SJCRH30 (cell line): ENCODE results near the gene LRRC28. TPM values are rescaled to one million over a fixed set of nuclear protein-coding genes. Genes with fewer than 3 reads are reported as not detected.

Source experiments
- DNase-seq, 2 experiments: peaks; one replicate each; pipeline ENCODE4 v3.0.0-alpha.2; 2015 to 2020
- H3K27ac ChIP-seq: fragments of 250-450 bp; sonication (Bioruptor Pico); 2 replicates; pipeline ENCODE4 v1.5.1; 2020; ENCODE audit warnings: mild to moderate bottlenecking, moderate library complexity
- H3K27me3 ChIP-seq: fragments of 250-450 bp; sonication (Bioruptor Pico); 2 replicates; pipeline ENCODE4 v1.5.1; 2020; ENCODE audit warnings: mild to moderate bottlenecking, moderate library complexity
- H3K36me3 ChIP-seq: fragments of 250-450 bp; sonication (Bioruptor Pico); 2 replicates; pipeline ENCODE4 v1.5.1; 2020; ENCODE audit warnings: mild to moderate bottlenecking, moderate library complexity
- H3K4me1 ChIP-seq: fragments of 250-450 bp; sonication (Bioruptor Pico); 2 replicates; pipeline ENCODE4 v1.5.1; 2020; ENCODE audit warnings: mild to moderate bottlenecking, moderate library complexity
- H3K4me3 ChIP-seq: fragments of 250-450 bp; sonication (Bioruptor Pico); 2 replicates; pipeline ENCODE4 v1.5.1; 2020; ENCODE audit warnings: mild to moderate bottlenecking, moderate library complexity
- H3K9me3 ChIP-seq: fragments of 250-450 bp; sonication (Bioruptor Pico); replicated peaks from 2 replicates; pipeline ENCODE4 v1.5.1; 2020; ENCODE audit warnings: mild to moderate bottlenecking, moderate library complexity
- total RNA-seq: library from RNA; depleted of rRNA; stranded (reverse); fragments of >200 nt; shearing (Covaris generic); gene quantifications from 2 replicates; pipeline ENCODE4 v1.2.3, GENCODE V29; 2014

The LRRC28 gene
- total RNA-seq, 1 experiment from 2014 or later = 18.6 TPM

DNA sequence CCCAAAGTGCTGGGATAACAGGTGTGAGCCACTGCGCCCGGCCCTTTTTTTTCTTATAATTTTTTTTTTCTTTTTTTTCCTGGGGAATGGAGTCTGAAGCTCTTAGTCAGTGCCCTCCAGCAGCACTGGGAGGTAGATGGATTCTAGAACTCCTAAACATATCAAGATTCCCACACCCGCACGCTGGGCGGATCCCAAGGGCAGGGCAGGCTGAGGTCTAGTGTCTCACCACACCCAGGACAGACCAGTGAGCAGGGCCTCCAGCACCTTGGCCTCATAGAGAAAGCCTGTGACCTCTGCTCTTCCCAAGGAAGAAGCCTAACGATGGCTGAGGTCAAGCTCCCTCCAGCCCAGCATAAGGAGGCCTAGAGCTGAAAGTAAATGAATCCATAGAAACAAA, 160.8 kb downstream of the LRRC28 start:
- H3K27ac ChIP-seq = no peak overlapping the region
- no peak overlapping the region for H3K4me3 ChIP-seq
- no peaks in the 10 kb centered on the region for H3K36me3 ChIP-seq
- DNase-seq = no peak
- H3K9me3 ChIP-seq = no peaks in the 10 kb centered on the region
- H3K4me1 ChIP-seq = peaks cover 9% of the 10 kb centered on the region; the same call in 1 of the 2 replicates
- H3K27me3 ChIP-seq = no peaks in the 10 kb centered on the region

DNA sequence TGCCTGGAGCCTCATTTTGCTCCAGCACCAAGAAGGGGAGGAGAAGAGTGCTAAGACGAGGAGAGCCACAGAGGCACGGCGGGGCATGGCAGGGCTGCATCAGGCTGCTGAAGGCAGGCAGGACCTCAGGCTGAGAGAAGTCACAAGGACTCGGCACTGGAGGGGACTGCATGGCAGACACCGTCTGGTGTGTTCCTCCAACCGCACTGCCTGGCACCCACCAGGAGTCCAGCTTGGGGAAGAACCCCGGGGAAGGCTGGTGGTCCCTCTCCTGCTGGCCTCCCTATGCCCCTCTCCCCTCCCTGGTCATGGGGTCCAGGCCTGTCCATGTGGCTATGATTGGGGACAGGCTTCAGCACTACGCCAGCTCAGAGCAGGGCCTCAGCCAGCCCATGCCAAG, 161.3 kb downstream of the LRRC28 start:
- Histone ChIP-seq H3K9me3 (no peaks in the 10 kb centered on the region; the same call in 1 of the 2 replicates), H3K4me3 (no peak overlapping the region), H3K36me3 (no peaks in the 10 kb centered on the region), H3K27ac (no peak overlapping the region), H3K27me3 (no peaks in the 10 kb centered on the region), H3K4me1 (peaks cover 9% of the 10 kb centered on the region; the same call in 1 of the 2 replicates)
- no peak for DNase-seq

DNA sequence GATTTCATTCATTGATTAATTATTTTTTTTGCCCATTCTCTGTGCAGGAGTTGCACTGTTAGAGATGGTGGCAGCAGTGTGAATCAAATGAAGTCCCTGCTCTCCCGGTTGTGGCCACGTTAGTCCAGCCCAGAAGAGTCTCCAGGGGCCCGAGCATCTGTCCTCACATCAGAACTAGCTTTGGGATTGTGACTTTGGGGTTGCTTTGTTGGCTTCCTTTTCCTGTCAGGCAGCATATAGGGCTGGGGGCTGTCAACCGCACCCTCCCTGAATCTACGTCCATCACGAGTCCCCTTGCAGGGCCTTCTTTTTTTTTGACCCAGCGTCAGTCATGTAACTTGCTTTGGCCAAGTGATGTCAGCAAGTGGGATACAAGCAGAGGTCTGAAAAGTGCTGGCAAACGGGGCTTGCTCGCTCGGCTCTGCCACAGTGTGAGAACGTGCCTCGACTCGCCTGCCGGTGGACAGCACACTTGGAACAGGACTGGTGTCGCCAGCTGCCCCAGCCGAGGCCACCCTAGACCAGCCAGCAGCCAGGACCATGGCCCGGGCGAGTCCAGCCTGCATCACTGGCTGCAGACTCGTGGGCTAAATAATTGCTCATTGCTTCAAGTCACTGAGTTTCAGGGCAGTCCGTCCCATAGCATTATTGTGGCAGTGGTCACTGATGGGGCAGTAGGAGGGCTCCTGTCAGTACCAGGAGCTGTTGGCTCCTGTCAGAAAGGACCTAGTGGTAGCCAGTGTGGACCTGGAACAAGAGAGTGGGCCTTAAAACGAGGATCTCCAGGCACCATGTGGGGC, 162.9 kb downstream of the LRRC28 start:
- no peak overlapping the region for H3K4me3 ChIP-seq
- no peaks in the 10 kb centered on the region; the same call in 1 of the 2 replicates for H3K9me3 ChIP-seq
- H3K4me1 ChIP-seq = no peaks in the 10 kb centered on the region
- DNase-seq = no peak
- H3K27ac ChIP-seq = no peak overlapping the region
- no peaks in the 10 kb centered on the region for H3K36me3 ChIP-seq
- H3K27me3 ChIP-seq = no peaks in the 10 kb centered on the region

DNA sequence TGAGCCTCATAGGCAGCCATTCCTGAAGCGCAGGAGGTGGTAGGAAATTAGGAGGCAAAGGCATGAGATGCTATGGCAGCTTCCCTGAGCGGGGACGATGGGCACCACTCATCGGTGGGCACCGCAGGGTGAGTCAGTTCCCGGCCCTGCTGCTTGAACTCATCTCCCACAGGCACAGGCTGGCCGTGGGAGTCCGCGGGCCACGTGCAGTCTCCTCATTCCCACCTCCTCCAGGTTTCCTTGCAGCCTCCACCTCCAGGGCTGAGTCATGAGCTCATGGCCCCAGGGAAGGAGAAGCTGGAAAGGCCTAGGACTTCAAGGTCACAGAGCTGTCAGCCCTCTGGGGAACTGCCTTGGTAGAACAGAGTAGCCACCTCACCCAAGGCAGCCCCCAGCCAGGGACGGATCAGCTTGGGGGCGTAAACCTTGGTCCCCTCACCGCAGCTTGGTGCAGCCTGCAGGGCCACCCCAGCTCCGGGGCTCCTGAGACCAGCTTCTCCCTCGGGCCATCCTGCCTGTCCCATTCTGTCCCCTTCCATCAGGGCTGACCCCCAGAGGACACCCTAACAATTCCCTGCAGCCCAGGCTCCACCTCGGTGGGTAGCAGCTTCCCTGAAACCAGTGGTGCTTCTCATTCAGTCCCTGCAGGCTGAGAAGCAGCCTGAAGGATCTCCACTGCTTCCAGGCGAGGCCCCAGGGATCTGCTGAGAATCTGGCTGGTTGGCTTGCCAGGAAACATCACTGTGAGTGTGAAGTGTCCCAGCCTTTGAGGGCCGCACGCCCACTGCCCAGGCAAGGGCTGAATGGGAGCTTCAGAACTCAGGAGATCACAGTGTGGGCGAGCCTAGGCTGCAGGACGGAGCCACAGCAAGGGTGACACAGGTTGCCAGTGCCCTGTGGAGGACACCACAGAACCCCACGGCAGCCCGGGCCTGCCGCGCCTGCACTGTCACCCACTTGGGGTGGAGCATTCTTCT, 163.8 kb downstream of the LRRC28 start:
- no peaks in the 10 kb centered on the region for H3K4me1 ChIP-seq
- H3K36me3 ChIP-seq = no peaks in the 10 kb centered on the region
- no peaks in the 10 kb centered on the region; the same call in 1 of the 2 replicates for H3K9me3 ChIP-seq
- DNase-seq = no peak
- H3K27me3 ChIP-seq = no peaks in the 10 kb centered on the region
- no peak overlapping the region for H3K4me3 ChIP-seq
- no peak overlapping the region for H3K27ac ChIP-seq

DNA sequence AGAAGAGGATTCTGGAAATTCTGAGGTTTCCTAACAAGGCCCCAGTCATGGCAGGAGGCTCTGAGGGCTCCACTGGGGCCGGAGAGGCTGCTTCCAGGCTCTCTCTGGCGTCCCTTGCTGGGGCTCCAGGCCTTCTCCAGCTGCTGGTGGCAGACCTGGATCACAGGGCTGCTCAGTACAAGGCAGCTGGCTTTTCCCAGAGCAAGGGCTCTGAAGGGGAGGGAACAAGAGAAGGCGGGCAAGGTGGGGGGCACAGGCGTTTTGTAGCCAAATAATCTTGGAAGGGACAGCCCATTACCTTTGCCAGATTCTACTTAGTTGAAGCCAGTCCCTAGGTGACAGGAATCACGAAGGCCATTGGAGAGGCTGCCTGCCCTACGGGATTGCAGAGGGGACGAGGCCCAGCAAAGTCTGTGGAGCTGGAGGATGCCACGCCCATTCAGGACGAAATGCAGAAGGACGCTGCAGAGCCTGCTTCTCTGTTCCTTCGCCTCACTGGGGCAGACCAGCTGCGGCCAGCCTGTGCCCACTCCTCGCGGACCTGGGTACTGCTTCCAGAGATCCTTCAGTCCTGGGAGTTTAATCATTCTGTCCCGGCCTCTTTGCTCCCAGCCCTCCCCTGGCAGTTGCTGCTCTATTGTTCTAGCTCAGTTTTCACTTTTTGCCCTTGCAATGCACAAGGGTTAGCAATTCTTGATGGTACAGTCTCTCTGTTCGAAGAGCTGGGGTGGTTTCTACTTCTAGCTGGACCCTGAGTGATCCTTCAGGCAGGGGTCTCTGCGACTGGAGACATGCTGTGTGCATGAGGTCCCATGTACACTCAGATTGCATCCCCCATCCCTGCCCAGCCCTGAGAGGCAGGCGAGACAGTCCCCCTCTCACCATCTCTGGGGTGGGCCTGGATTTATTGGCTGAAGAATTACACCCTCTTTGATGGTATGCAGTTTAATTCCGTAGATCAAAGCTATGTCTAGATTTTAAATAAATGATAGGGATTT, 165.2 kb downstream of the LRRC28 start:
- Histone ChIP-seq H3K9me3 (no peaks in the 10 kb centered on the region; the same call in 1 of the 2 replicates), H3K4me1 (0 out of 2 replicates have a peak, but pooled peaks cover 3% of the 10 kb centered on the region), H3K36me3 (no peaks in the 10 kb centered on the region), H3K27me3 (no peaks in the 10 kb centered on the region), H3K4me3 (no peak overlapping the region), H3K27ac (no peak overlapping the region)
- no peak for DNase-seq

DNA sequence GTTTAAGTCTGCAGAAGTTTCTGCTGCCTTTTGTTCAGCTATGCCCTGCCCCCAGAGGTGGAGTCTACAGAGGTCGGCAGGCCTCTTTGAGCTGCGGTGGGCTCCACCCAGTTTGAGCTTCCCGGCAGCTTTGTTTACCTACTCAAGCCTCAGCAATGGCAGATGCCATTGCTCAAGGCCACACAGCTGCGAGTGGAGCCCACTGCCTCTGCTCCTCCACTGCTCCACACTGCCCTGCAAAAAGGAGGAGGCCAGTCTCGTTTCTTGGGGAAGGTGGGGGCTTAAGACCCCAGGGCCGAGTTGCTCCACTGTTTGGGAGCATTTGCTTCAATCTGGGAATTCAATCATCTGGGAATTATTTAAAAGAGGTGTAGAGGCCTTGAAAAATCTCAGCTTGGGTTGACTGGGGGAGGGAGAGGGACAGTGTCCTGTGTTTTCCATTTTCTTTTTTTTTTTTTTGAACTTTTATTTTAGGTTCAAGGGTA, 169.9 kb downstream of the LRRC28 start:
- Histone ChIP-seq H3K4me1 (peaks cover 11% of the 10 kb centered on the region), H3K27me3 (no peaks in the 10 kb centered on the region), H3K9me3 (no peaks in the 10 kb centered on the region; the same call in none of the 2 replicates), H3K27ac (no peak overlapping the region), H3K36me3 (no peaks in the 10 kb centered on the region), H3K4me3 (no peak overlapping the region)
- peak; percentile 60 to 64 for DNase-seq

DNA sequence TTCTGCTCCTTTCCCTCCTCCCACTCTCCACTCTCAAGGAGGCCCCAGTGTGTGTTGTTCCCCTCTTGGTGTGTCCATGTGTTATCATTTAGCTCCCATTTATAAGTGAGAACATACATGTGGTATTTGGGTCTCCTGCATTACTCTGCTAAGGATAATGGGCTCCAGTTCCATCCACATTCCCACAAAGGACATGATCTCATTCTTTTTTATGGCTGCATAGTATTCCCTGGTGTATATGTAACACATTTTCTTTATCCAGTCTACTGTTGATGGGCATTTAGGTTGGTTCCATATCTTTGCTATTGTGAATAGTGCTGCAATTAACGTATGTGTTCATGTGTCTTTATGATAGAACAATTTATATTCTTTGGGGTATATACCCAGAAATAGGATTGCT, 170.5 kb downstream of the LRRC28 start:
- Histone ChIP-seq H3K4me3 (no peak overlapping the region), H3K9me3 (no peaks in the 10 kb centered on the region; the same call in none of the 2 replicates), H3K27me3 (no peaks in the 10 kb centered on the region), H3K36me3 (no peaks in the 10 kb centered on the region), H3K27ac (no peak overlapping the region), H3K4me1 (peaks cover 11% of the 10 kb centered on the region)
- no peak for DNase-seq

DNA sequence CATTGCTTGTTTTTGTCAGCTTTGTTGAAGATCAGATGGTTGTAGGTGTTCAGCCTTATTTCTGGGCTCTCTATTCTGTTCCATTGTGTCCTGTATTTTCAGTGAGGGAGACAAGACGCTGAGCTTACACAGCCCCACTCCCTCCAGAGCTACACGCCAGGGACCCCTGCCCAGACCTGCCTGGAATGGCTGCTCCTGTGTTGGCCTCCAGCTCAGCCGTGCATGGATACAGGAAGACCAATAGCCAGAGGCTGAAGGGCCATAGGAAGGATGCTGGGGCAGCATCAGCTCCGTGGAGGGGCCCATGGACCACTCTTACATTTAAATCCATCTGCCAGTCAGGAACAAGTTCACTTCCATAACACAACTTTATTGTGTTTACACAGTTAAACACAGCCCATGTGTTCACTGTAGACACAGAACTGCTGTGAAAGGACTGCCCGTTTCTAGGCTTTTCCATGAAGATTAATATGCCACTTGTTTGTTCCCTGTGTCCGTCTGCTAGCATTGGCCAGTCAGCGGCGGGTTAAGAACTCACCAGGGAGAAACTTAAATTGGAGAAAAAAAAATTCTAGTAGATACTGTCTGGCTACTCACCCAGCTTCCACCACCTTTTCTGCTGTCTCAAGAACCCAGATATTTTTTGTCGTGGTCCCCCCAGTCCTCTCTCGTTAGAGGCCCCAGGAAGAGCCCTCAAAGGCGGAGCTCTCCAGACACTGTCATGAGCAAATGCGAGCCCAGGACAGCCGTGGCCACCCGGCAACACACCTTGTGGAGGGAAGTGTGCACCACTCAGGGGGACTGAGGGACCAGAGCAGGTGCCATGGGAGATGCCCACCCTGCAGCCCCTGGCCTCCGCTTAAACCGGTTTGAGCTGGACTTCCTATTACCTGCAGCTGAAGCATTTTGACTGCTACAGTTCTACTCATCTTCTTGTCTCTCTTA, 172.2 kb downstream of the LRRC28 start:
- Histone ChIP-seq H3K4me3 (no peak overlapping the region), H3K36me3 (no peaks in the 10 kb centered on the region), H3K27ac (no peak overlapping the region), H3K4me1 (peaks cover 11% of the 10 kb centered on the region), H3K9me3 (no peaks in the 10 kb centered on the region; the same call in 1 of the 2 replicates), H3K27me3 (no peaks in the 10 kb centered on the region)
- no peak for DNase-seq

DNA sequence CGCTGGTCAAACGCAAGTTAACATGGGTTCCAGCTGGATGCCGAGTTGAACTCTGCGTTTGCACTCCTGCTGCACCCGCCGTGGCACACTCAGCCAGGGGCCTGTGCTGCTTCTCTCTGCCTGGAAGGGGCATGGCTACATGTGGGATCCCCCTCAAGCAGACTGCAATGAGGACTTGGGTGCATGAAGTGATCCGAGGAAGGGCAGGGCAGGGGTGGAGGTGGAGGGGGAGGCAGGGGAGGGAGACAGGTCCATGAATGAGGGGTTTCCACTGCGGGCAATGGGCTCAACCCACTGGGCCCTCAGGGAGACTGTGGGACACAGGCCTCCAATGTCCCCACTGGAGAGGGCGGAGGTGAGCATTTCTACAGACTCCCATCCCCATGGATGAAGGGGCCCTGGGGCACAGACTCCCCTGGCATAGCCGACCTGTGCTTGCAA, 172.9 kb downstream of the LRRC28 start:
- no peak for DNase-seq
- Histone ChIP-seq H3K36me3 (no peaks in the 10 kb centered on the region), H3K4me3 (no peak overlapping the region), H3K4me1 (peaks cover 11% of the 10 kb centered on the region), H3K27ac (no peak overlapping the region), H3K27me3 (no peaks in the 10 kb centered on the region), H3K9me3 (no peaks in the 10 kb centered on the region; the same call in 1 of the 2 replicates)

DNA sequence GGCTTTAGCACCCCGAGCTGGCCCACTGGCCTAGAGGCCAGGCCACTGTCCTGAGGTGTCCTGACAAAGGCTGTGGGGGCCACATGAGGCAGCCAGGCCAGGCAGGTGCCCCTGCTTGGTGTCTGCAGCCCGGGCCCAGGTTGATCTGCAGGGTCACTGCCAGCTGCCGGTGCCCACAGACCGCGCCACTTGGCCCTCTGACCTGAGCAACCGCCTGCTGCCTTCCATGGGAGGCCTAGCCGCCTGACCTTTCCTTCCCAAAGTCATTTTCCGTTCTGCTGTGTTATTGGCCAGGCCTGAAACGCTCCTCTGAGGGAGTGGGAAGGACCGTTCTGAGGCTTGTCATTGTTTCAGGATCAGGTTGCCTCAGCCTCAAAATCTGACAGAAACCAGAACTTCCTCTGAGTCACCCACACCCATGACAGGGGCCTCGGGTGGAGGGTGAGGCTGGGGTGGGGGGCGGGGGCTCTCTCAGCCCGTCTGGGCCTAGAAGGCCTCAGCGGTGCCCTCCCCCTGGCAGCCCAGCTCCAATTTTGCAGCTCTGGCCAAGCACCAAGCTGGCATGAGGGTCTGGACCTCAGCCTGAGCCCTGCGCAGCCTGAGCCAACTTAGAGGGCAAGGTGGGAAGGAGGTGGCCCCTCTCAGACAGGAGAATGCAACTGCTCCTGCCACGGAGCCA, 173.8 kb downstream of the LRRC28 start:
- DNase-seq = peak; percentile 50 to 74
- H3K36me3 ChIP-seq = no peaks in the 10 kb centered on the region
- no peaks in the 10 kb centered on the region for H3K27me3 ChIP-seq
- peak overlapping the region; percentile 34 for H3K27ac ChIP-seq
- H3K9me3 ChIP-seq = no peaks in the 10 kb centered on the region; the same call in 1 of the 2 replicates
- no peak overlapping the region for H3K4me3 ChIP-seq
- H3K4me1 ChIP-seq = peaks cover 11% of the 10 kb centered on the region

DNA sequence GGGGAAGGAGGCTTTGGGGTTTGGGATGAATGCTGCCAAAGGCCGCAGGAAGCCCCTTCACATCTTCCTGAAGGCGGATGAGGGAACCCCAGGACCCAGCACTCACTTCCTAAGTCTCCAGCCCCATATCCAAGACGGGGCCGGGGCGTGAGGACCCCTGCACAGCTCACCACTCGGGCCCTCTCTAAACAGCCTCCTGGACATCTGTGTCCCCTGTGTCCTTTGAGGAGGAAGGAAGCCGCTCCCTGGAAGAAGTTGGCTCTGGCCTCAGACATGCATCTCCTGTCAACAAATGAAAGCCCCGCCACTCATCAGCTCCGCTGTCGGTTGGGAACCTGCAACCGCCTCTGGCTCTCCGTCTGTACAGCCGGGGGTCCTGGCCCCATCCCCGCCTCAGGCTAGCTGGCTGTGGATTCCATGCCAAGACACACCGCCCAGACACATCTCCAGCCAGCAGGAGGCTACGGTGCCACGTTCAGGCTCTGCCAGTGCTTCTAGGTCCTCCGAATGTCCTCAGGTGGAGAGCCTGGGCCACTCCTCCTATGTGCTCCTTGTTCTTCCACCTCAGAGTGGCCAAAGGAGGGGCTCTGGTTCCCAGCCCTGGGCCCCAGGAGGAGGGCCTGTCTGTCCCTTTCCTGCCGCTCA, 174.5 kb downstream of the LRRC28 start:
- Histone ChIP-seq H3K27ac (no peak overlapping the region), H3K9me3 (no peaks in the 10 kb centered on the region; the same call in 1 of the 2 replicates), H3K4me3 (no peak overlapping the region), H3K4me1 (peaks cover 11% of the 10 kb centered on the region), H3K27me3 (no peaks in the 10 kb centered on the region), H3K36me3 (no peaks in the 10 kb centered on the region)
- no peak for DNase-seq

DNA sequence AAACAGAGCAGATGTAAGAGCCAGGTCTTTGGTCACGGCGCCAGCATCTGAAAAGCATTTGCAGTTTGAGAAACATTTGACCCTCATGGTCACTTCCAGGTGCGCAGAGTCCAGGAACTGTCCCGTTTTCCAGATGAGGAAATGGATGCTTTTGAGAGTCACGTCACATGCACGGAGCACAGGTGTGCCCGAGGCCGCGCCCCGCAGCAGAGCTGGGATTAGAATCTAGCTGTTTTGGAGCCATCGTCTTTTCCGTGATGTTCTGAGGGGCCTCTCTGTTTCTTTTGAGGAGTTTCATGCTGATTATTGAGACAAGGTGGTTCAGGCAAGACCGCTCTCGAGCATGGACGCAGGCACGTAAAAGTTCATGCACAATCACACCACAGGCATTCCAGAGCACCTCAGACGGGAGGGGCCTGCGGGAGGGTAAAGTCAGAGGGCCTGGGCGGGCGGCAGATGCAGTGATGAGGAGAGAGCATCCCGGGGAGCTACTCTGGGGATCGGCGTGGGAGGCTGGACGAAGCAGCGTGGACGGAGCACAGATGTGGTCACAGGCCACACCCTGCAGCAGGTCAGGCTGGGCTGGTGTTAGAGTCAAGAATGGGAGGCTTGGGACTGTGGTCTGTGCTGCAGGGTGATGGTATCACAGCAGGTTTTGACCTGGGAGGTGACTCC, 175.3 kb downstream of the LRRC28 start:
- H3K9me3 ChIP-seq = no peaks in the 10 kb centered on the region; the same call in 1 of the 2 replicates
- H3K4me1 ChIP-seq = peaks cover 8% of the 10 kb centered on the region
- no peak overlapping the region for H3K27ac ChIP-seq
- H3K36me3 ChIP-seq = no peaks in the 10 kb centered on the region
- DNase-seq = no peak
- no peaks in the 10 kb centered on the region for H3K27me3 ChIP-seq
- H3K4me3 ChIP-seq = no peak overlapping the region
